H1 (cell line): ENCODE data around the gene VAV2.

ENCODE experiments used
- BACH1 ChIP-seq: IDR thresholded peaks from 2 replicates; pipeline ENCODE4 v1.6.1; 2012; ENCODE audit warnings: low read length, improper control_type of control experiment
- CREB1 ChIP-seq: IDR thresholded peaks from 2 replicates; pipeline ENCODE4 v1.6.1; 2012; ENCODE audit warnings: inconsistent platforms
- KDM1A ChIP-seq: fragments of 200-600, 300-600 bp; sonication (generic); IDR thresholded peaks from 2 replicates; pipeline ENCODE4 v1.7.1; 2016; ENCODE audit warnings: mild to moderate bottlenecking, low read length, borderline replicate concordance
- RAD21 ChIP-seq, 2 experiments: IDR thresholded peaks in 1 of 2; conservative IDR thresholded peaks in 1 of 2; 2 replicates each; pipeline ENCODE4 v1.6.1; 2011; ENCODE audit warnings: low read depth in 2 of 2, low read length in 2 of 2, improper control_type of control experiment in 1 of 2, inconsistent platforms in 1 of 2, mild to moderate bottlenecking in 1 of 2, moderate library complexity in 1 of 2
- SP1 ChIP-seq: IDR thresholded peaks from 2 replicates; pipeline ENCODE4 v1.6.1; 2011; ENCODE audit warnings: low read depth, low read length
- TF ChIP-seq, protein P1 (sequence below): IDR thresholded peaks from 2 replicates; pipeline ENCODE4 v1.6.1; 2012; ENCODE audit warnings: inconsistent platforms
- TF ChIP-seq, protein P2 (sequence below), 3 experiments: IDR thresholded peaks; 1 replicate in 2 of 3; 2 replicates in 1 of 3; pipeline versions ENCODE4 v1.5.1 to v1.6.1; 2011; ENCODE audit warnings: low read length in 3 of 3, mild to moderate bottlenecking in 3 of 3, inconsistent platforms in 2 of 3, low read depth in 1 of 3, moderate library complexity in 1 of 3; ENCODE audit not compliant: insufficient read depth in 1 of 3; ENCODE audit errors: control extremely low read depth in 1 of 3

DNA sequence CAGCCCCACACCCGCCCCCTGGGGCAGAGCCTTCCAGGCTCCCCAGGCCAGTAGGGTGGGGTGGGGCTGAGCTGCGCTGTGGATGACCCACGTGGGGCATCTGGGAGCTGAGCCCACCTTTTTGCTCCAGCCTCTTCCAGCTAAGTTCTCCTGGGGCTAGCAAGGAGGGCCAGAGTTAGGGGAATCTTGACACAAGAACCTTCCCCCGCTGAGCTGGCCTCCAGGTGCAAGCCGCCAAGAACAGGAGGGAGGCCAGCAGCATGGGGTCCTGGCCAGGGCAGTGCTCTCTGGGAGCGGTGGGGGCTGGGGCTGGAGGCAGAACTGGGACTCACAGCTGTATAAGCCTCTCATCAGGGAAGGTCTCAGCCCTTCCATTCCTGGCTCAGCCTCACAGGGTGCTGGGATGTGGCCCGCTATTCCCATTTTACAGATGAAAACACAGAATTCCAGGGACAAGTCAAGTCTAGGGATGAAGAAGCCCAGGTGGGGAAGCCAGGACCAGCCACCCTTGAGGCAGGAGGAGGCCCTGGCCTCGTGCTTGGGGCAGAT lies 275.5 kb downstream of the VAV2 start:
- TF ChIP-seq BACH1 = no peak
- no peak for TF ChIP-seq KDM1A
- TF ChIP-seq, protein P1, sequence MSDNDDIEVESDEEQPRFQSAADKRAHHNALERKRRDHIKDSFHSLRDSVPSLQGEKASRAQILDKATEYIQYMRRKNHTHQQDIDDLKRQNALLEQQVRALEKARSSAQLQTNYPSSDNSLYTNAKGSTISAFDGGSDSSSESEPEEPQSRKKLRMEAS = no peak
- no peak for TF ChIP-seq RAD21 (IDR thresholded peaks at IDR 0.05 in 1 of 2, conservative IDR thresholded peaks at IDR 0.05 in 1 of 2; ENCODE audit: low read depth in 2 of 2, low read length in 2 of 2)
- TF ChIP-seq, protein P2, sequence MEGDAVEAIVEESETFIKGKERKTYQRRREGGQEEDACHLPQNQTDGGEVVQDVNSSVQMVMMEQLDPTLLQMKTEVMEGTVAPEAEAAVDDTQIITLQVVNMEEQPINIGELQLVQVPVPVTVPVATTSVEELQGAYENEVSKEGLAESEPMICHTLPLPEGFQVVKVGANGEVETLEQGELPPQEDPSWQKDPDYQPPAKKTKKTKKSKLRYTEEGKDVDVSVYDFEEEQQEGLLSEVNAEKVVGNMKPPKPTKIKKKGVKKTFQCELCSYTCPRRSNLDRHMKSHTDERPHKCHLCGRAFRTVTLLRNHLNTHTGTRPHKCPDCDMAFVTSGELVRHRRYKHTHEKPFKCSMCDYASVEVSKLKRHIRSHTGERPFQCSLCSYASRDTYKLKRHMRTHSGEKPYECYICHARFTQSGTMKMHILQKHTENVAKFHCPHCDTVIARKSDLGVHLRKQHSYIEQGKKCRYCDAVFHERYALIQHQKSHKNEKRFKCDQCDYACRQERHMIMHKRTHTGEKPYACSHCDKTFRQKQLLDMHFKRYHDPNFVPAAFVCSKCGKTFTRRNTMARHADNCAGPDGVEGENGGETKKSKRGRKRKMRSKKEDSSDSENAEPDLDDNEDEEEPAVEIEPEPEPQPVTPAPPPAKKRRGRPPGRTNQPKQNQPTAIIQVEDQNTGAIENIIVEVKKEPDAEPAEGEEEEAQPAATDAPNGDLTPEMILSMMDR (IDR thresholded peaks at IDR 0.05; ENCODE audit: control extremely low read depth in 1 of 3, insufficient read depth in 1 of 3, low read depth in 1 of 3, low read length in 3 of 3) = no peak
- no peak for TF ChIP-seq SP1
- TF ChIP-seq CREB1 = no peak
